Endodermal cell (in vitro differentiated cells): ENCODE results near the gene AXL. TPM values are rescaled to one million over a fixed set of nuclear protein-coding genes. Genes with fewer than 3 reads are reported as not detected.

Experiments
- DNase-seq: peaks from one replicate; pipeline ENCODE4 v3.0.0-alpha.2; 2017
- H3K27ac ChIP-seq: 2 replicates; pipeline ENCODE4 v1.5.1; 2013; ENCODE audit warnings: mild to moderate bottlenecking, low read depth, low read length, moderate library complexity
- H3K27me3 ChIP-seq: 2 replicates; pipeline ENCODE4 v1.6.1; 2013; ENCODE audit warnings: mild to moderate bottlenecking, low read length, moderate library complexity; ENCODE audit not compliant: insufficient read depth, control insufficient read depth, poor library complexity, severe bottlenecking
- H3K36me3 ChIP-seq: 2 replicates; pipeline ENCODE4 v1.7.0; 2013; ENCODE audit warnings: mild to moderate bottlenecking, low read length, moderate library complexity; ENCODE audit not compliant: control insufficient read depth, insufficient read depth
- H3K4me1 ChIP-seq: one replicate; pipeline ENCODE4 v1.7.0; 2013; ENCODE audit warnings: low read length; ENCODE audit not compliant: control insufficient read depth, insufficient read depth
- H3K4me3 ChIP-seq: 2 replicates; pipeline ENCODE4 v1.5.1; 2013; ENCODE audit warnings: mild to moderate bottlenecking, low read length, moderate library complexity
- H3K9ac ChIP-seq: 2 replicates; pipeline ENCODE4 v1.6.1; 2013; ENCODE audit warnings: mild to moderate bottlenecking, low read length, moderate library complexity; ENCODE audit not compliant: poor library complexity, severe bottlenecking; ENCODE audit errors: extremely low read depth
- H3K9me3 ChIP-seq: 2 replicates; pipeline ENCODE4 v1.6.1; 2013; ENCODE audit warnings: mild to moderate bottlenecking, low read length, moderate library complexity; ENCODE audit not compliant: control insufficient read depth
- H3K27ac Mint-ChIP-seq: 2 replicates; pipeline ENCODE4 v1.8.0; 2020; ENCODE audit warnings: mixed read lengths
- H3K27me3 Mint-ChIP-seq: 2 replicates; pipeline ENCODE4 v1.8.0; 2021; ENCODE audit warnings: mild to moderate bottlenecking, mixed read lengths; ENCODE audit not compliant: insufficient read depth
- H3K36me3 Mint-ChIP-seq: 2 replicates; pipeline ENCODE4 v1.8.0; 2020; ENCODE audit warnings: low read depth, mixed read lengths
- H3K4me1 Mint-ChIP-seq: 2 replicates; pipeline ENCODE4 v1.8.0; 2020; ENCODE audit warnings: mixed read lengths
- H3K4me3 Mint-ChIP-seq: 2 replicates; pipeline ENCODE4 v1.8.0; 2020; ENCODE audit warnings: mild to moderate bottlenecking, moderate library complexity, mixed read lengths
- H3K9me3 Mint-ChIP-seq: 2 replicates; pipeline ENCODE4 v1.8.0; 2020; ENCODE audit warnings: mild to moderate bottlenecking, mixed read lengths
- WGBS, 2 experiments: methylation state at CpG; one replicate each; pipeline versions ENCODE4 v1.1.5 to v1.1.7; 2013; ENCODE audit warnings: missing lambda C conversion rate in 2 of 2, mixed read lengths in 1 of 2; ENCODE audit not compliant: insufficient coverage in 1 of 2, insufficient read length in 1 of 2; 5-methylcytosine and 5-hydroxymethylcytosine counted together
- total RNA-seq, 2 donors: library from RNA; stranded (reverse); fragmentation: NEBNext Ultra II Directional in 1 of 2; extraction: Animal tissue kit (Norgen Biotek cat#: 25700) in 1 of 2; gene quantifications; 2 replicates in 1 of 2; 3 replicates in 1 of 2; pipeline ENCODE4 v1.2.1, GENCODE V29; 2021
- TF ChIP-seq, protein P1 (sequence below): fragments of 200-600 bp; sonication (generic); conservative IDR thresholded peaks from 2 replicates; pipeline ENCODE4 v1.5.0; 2021; ENCODE audit warnings: antibody characterized with exemption, mild to moderate bottlenecking

Gene AXL
- total RNA-seq, 2 donors from 2014 or later: 10.9 to 14.1 TPM

DNA sequence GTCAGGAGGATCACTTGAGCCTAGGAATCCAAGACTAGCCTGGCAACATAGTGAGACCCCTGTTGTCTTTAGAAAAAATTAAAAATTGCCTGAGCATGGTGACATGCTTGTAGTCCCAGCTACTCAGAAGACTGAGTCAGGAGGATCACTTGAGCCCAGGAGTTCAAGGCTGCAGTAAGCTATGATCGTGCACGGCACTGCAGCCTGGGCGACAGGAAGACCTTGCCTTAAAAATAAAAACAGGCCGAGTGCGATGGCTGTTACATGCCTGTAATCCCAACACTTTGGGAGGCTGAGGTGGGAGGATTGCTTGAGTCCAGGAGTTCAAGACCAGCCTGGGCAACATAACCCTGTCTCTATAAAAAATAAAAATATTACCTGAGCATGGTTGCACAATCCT is 50.5 kb downstream of the AXL start:
- 90 to 97% methylated on average over 3 to 5 of the region's 5 CpGs for WGBS, 2 experiments
- Histone ChIP-seq H3K36me3 (peaks cover 79% of the 10 kb centered on the region), H3K9me3 (no peaks in the 10 kb centered on the region), H3K27ac (no peak overlapping the region), H3K4me1 (peaks cover 6% of the 10 kb centered on the region), H3K27me3 (no peaks in the 10 kb centered on the region), H3K9ac (no peak overlapping the region), H3K4me3 (no peak overlapping the region)
- Mint-ChIP-seq H3K4me3 (no peak overlapping the region), H3K27me3 (no peaks in the 10 kb centered on the region), H3K27ac (no peak overlapping the region), H3K4me1 (peaks cover 21% of the 10 kb centered on the region), H3K9me3 (no peaks in the 10 kb centered on the region), H3K36me3 (peaks cover 66% of the 10 kb centered on the region)
- TF ChIP-seq, protein P1, sequence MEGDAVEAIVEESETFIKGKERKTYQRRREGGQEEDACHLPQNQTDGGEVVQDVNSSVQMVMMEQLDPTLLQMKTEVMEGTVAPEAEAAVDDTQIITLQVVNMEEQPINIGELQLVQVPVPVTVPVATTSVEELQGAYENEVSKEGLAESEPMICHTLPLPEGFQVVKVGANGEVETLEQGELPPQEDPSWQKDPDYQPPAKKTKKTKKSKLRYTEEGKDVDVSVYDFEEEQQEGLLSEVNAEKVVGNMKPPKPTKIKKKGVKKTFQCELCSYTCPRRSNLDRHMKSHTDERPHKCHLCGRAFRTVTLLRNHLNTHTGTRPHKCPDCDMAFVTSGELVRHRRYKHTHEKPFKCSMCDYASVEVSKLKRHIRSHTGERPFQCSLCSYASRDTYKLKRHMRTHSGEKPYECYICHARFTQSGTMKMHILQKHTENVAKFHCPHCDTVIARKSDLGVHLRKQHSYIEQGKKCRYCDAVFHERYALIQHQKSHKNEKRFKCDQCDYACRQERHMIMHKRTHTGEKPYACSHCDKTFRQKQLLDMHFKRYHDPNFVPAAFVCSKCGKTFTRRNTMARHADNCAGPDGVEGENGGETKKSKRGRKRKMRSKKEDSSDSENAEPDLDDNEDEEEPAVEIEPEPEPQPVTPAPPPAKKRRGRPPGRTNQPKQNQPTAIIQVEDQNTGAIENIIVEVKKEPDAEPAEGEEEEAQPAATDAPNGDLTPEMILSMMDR: no peak
- no peak for DNase-seq

DNA sequence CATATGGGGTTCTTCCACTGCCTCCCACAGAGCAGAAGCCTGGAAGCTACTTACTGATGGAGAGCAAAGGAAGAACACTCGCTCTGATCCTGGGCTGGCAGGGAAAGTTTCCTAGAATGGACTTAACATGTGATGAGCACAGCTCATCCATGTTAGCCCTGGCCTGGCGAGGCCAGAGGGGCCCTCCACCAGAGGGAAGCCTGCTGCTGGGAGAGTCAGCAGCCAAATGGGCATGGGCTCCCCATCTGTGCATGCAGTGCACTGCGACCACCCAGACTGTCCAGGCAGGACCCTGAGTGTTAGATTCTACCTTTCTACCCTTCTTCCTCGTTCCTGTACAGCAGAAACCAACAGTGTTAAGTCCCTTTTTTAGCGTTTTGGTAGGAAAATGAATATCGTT is 54.1 kb downstream of the AXL start:
- Mint-ChIP-seq H3K4me3 (no peak overlapping the region), H3K36me3 (peaks cover 87% of the 10 kb centered on the region), H3K4me1 (no peaks in the 10 kb centered on the region), H3K27me3 (no peaks in the 10 kb centered on the region), H3K9me3 (no peaks in the 10 kb centered on the region), H3K27ac (no peak overlapping the region)
- Histone ChIP-seq H3K4me3 (no peak overlapping the region), H3K36me3 (peaks cover 98% of the 10 kb centered on the region), H3K27ac (no peak overlapping the region), H3K27me3 (no peaks in the 10 kb centered on the region), H3K9me3 (no peaks in the 10 kb centered on the region), H3K4me1 (no peaks in the 10 kb centered on the region), H3K9ac (no peak overlapping the region)
- no peak for DNase-seq
- 96% methylated on average over 4 to 6 of the region's 6 CpGs for WGBS, 2 experiments
- TF ChIP-seq, protein P1: no peak

DNA sequence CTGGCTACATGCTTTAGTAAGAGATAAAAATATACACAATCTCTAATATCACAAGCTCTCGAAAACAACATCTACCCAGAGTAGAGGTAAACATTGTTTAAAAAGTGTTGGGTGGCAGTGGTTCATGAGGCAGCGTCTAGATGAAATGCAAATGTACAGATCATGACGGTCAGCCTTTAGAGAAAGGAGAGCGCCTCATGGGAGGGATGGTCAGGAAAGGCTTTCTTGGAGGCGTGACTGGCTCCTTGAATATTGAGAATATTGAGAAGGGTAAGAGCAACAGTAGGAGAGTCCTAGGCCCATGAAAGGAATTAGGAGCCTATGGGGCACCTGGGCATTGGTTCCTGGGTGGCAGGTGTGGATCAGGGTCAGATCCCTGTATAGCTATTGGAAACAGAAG is 55.8 kb downstream of the AXL start:
- TF ChIP-seq, protein P1: no peak
- H3K9ac ChIP-seq: no peak overlapping the region
- Mint-ChIP-seq H3K4me3 (no peak overlapping the region), H3K27me3 (no peaks in the 10 kb centered on the region), H3K36me3 (peaks cover 87% of the 10 kb centered on the region), H3K9me3 (no peaks in the 10 kb centered on the region), H3K27ac (no peak overlapping the region), H3K4me1 (no peaks in the 10 kb centered on the region)
- DNase-seq: no peak
- H3K4me1 ChIP-seq: no peaks in the 10 kb centered on the region
- 93 to 97% methylated on average over 5 of the region's 5 CpGs for WGBS, 2 experiments
- peaks cover 98% of the 10 kb centered on the region for H3K36me3 ChIP-seq
- H3K27ac ChIP-seq: no peak overlapping the region
- no peaks in the 10 kb centered on the region for H3K27me3 ChIP-seq
- H3K9me3 ChIP-seq: no peaks in the 10 kb centered on the region
- H3K4me3 ChIP-seq: no peak overlapping the region
